IMR-90 (cell line): ENCODE measurements around the gene RGSL1. TPM values are rescaled to one million over a fixed set of nuclear protein-coding genes. Genes with fewer than 3 reads are reported as not detected.

Source experiments
- ATAC-seq: fragments of 200-7000 bp; cut with Tn5 transposase; 2 replicates; pipeline ENCODE4 v1.9.1; 2020; ENCODE audit warnings: low read depth, mild to moderate bottlenecking, moderate library complexity
- BruUV-seq: library from RNA; stranded (reverse); fragments of 400-500 nt; replicated peaks from 2 replicates; lab custom pipeline; 2021; lab: Mats Ljungman, UMichigan
- CTCF ChIA-PET: fragments of 300-600 bp; formaldehyde crosslinking; extraction: SDS; loops from one replicate; lab custom pipeline; 2021; ENCODE audit warnings: antibody characterized with exemption; lab: Yijun Ruan, JAX
- POLR2A ChIA-PET: fragments of 300-600 bp; sonication (Branson Sonifier 250); formaldehyde crosslinking; loops from one replicate; lab custom pipeline; 2022; ENCODE audit warnings: antibody characterized with exemption; ENCODE audit not compliant: unreplicated experiment; lab: Charles Lee
- DNase-seq: peaks from one replicate; pipeline ENCODE4 v3.0.0; 2013
- H2AFZ ChIP-seq: replicated peaks from 2 replicates; pipeline ENCODE3; 2013; ENCODE audit warnings: low read length, mild to moderate bottlenecking; ENCODE audit not compliant: poor library complexity
- H2AK5ac ChIP-seq: 2 replicates; pipeline ENCODE4 v1.6.1; 2013; ENCODE audit warnings: low read depth, low read length, inconsistent platforms
- H2AK9ac ChIP-seq: replicated peaks from 2 replicates; pipeline ENCODE3; 2013; ENCODE audit warnings: mild to moderate bottlenecking, low read depth, low read length, moderate library complexity; ENCODE audit not compliant: poor library complexity
- H2BK120ac ChIP-seq: 2 replicates; pipeline ENCODE4 v1.6.1; 2013; ENCODE audit warnings: low read depth, low read length, inconsistent platforms
- H2BK15ac ChIP-seq: 3 replicates; pipeline ENCODE4 v1.6.1; 2013; ENCODE audit warnings: low read depth, low read length, inconsistent platforms
- H2BK20ac ChIP-seq: 2 replicates; pipeline ENCODE4 v1.6.1; 2013; ENCODE audit warnings: low read depth, mild to moderate bottlenecking, inconsistent platforms, low read length, moderate library complexity
- H2BK5ac ChIP-seq: 2 replicates; pipeline ENCODE4 v1.6.1; 2013; ENCODE audit warnings: mild to moderate bottlenecking, low read depth, low read length, inconsistent platforms; ENCODE audit not compliant: poor library complexity, severe bottlenecking
- H3K14ac ChIP-seq: replicated peaks from 2 replicates; pipeline ENCODE4 v1.6.1; 2013; ENCODE audit warnings: low read depth, low read length, inconsistent platforms
- H3K18ac ChIP-seq: 2 replicates; pipeline ENCODE4 v1.6.1; 2013; ENCODE audit warnings: low read depth, low read length, control low read depth
- H3K23ac ChIP-seq: 2 replicates; pipeline ENCODE4 v1.6.1; 2013; ENCODE audit warnings: low read depth, low read length, inconsistent platforms
- H3K27ac ChIP-seq: 2 replicates; pipeline ENCODE4 v1.5.1; 2013; ENCODE audit warnings: mild to moderate bottlenecking, control low read depth, low read length; ENCODE audit not compliant: insufficient read depth
- H3K27me3 ChIP-seq: 2 replicates; pipeline ENCODE4 v1.6.1; 2013; ENCODE audit warnings: low read length; ENCODE audit not compliant: control insufficient read depth, insufficient read depth
- H3K36me3 ChIP-seq: 2 replicates; pipeline ENCODE4 v1.6.1; 2013; ENCODE audit warnings: low read length, mixed read lengths; ENCODE audit not compliant: control insufficient read depth, insufficient read depth
- H3K4ac ChIP-seq: 2 replicates; pipeline ENCODE4 v1.6.1; 2013; ENCODE audit warnings: low read depth, low read length, inconsistent platforms
- H3K4me1 ChIP-seq: 2 replicates; pipeline ENCODE4 v1.6.1; 2013; ENCODE audit warnings: low read length, mixed read lengths; ENCODE audit not compliant: control insufficient read depth, insufficient read depth
- H3K4me2 ChIP-seq: 2 replicates; pipeline ENCODE4 v1.6.1; 2013; ENCODE audit warnings: low read depth, mild to moderate bottlenecking, control low read depth, low read length, moderate library complexity
- H3K4me3 ChIP-seq: 2 replicates; pipeline ENCODE4 v1.5.1; 2013; ENCODE audit warnings: low read depth, mild to moderate bottlenecking, control low read depth, low read length, moderate library complexity; ENCODE audit not compliant: insufficient read depth
- H3K56ac ChIP-seq: 2 replicates; pipeline ENCODE4 v1.6.1; 2013; ENCODE audit warnings: low read length, inconsistent platforms; ENCODE audit not compliant: insufficient read depth; ENCODE audit errors: extremely low read depth
- H3K79me1 ChIP-seq, 2 experiments: 2 replicates each; pipeline ENCODE4 v1.6.1; 2013; ENCODE audit warnings: low read length in 2 of 2, inconsistent platforms in 1 of 2, low read depth in 1 of 2
- H3K9ac ChIP-seq: 2 replicates; pipeline ENCODE4 v1.6.1; 2013; ENCODE audit warnings: low read depth, low read length, control low read depth
- H3K9me1 ChIP-seq: 2 replicates; pipeline ENCODE4 v1.6.1; 2013; ENCODE audit warnings: low read length, inconsistent platforms; ENCODE audit not compliant: insufficient read depth
- H3K9me3 ChIP-seq: 2 replicates; pipeline ENCODE4 v1.6.1; 2013; ENCODE audit warnings: low read length; ENCODE audit not compliant: control insufficient read depth, insufficient read depth
- H4K20me1 ChIP-seq: 2 replicates; pipeline ENCODE4 v1.6.1; 2013; ENCODE audit warnings: low read length, inconsistent platforms; ENCODE audit not compliant: insufficient read depth
- H4K5ac ChIP-seq: 2 replicates; pipeline ENCODE4 v1.6.1; 2013; ENCODE audit warnings: mild to moderate bottlenecking, low read depth, low read length, control low read depth
- H4K8ac ChIP-seq, 2 experiments: 2 replicates each; pipeline ENCODE4 v1.6.1; 2013; ENCODE audit warnings: low read depth in 2 of 2, low read length in 2 of 2, control low read depth in 1 of 2, inconsistent platforms in 1 of 2
- H4K91ac ChIP-seq: 2 replicates; pipeline ENCODE4 v1.6.1; 2013; ENCODE audit warnings: low read depth, low read length, inconsistent platforms; ENCODE audit not compliant: insufficient read depth
- CHD1 ChIP-seq: IDR thresholded peaks from 2 replicates; pipeline ENCODE4 v1.6.1; 2012; ENCODE audit warnings: low read depth, low read length, improper control_type of control experiment
- FOS ChIP-seq: fragments of 150-350 bp; IDR thresholded peaks from 2 replicates; pipeline ENCODE4 v1.6.1; 2016; ENCODE audit warnings: low read depth, low read length
- MAFK ChIP-seq: IDR thresholded peaks from 2 replicates; pipeline ENCODE4 v1.6.1; 2012; ENCODE audit warnings: low read depth, low read length, improper control_type of control experiment
- MAZ ChIP-seq: IDR thresholded peaks from 2 replicates; pipeline ENCODE4 v1.6.1; 2012; ENCODE audit warnings: low read depth, mild to moderate bottlenecking, low read length, improper control_type of control experiment, moderate library complexity, borderline replicate concordance
- MXI1 ChIP-seq: IDR thresholded peaks from 2 replicates; pipeline ENCODE4 v1.6.1; 2012; ENCODE audit warnings: low read depth, mild to moderate bottlenecking, low read length, moderate library complexity, borderline replicate concordance
- NFE2L2 ChIP-seq: fragments of 150-350 bp; IDR thresholded peaks from 2 replicates; pipeline ENCODE4 v1.6.1; 2016; ENCODE audit warnings: low read depth, mild to moderate bottlenecking, low read length
- POLR2A ChIP-seq: IDR thresholded peaks from 2 replicates; pipeline ENCODE4 v1.6.1; 2012; ENCODE audit warnings: mild to moderate bottlenecking, low read depth, low read length
- RFX5 ChIP-seq: IDR thresholded peaks from 2 replicates; pipeline ENCODE4 v1.8.0; 2012; ENCODE audit warnings: low read depth, mild to moderate bottlenecking, low read length, moderate library complexity
- SMC3 ChIP-seq: fragments of 150-350 bp; IDR thresholded peaks from 2 replicates; pipeline ENCODE4 v1.6.1; 2016; ENCODE audit warnings: low read depth, mild to moderate bottlenecking, antibody characterized with exemption, low read length, moderate library complexity
- WGBS, 2 experiments: methylation state at CpG; one replicate each; pipeline versions ENCODE4 v1.1.5 to v1.1.7; 2013; ENCODE audit warnings: missing lambda C conversion rate in 2 of 2; ENCODE audit not compliant: insufficient read length in 1 of 2; ENCODE audit errors: extremely low coverage in 2 of 2; 5-methylcytosine and 5-hydroxymethylcytosine counted together
- dilution Hi-C: fragments of 300-500 bp; cut with HindIII; formaldehyde crosslinking; loops from one replicate; pipeline ENCODE4 v1.14.3; 2018; ENCODE audit warnings: low sequenced_read_pairs; ENCODE audit not compliant: unreplicated experiment
- in situ Hi-C: fragments of 300-500 bp; cut with MboI; formaldehyde crosslinking; loops from 3 replicates; pipeline ENCODE4 v1.14.3; 2019; ENCODE audit warnings: low sequenced_read_pairs, inconsistent platforms, mixed read lengths
- intact Hi-C: fragments of 100-400 bp; cut with micrococcal nuclease; formaldehyde crosslinking; loops from 2 replicates; pipeline ENCODE4 v1.10.0; 2022
- polyA plus RNA-seq, 3 experiments: library from polyadenylated mRNA; depleted of rRNA; stranded (reverse); fragments of >200 nt; gene quantifications; 2 replicates each; pipeline ENCODE4 v1.2.3, GENCODE V29; 2012; ENCODE audit warnings: low replicate concordance in 1 of 3
- total RNA-seq: library from RNA; depleted of rRNA; stranded (reverse); fragments of >200 nt; gene quantifications from 2 replicates; pipeline ENCODE4 v1.2.3, GENCODE V29; 2012
- TF ChIP-seq, protein P1 (sequence below): fragments of 150-350 bp; IDR thresholded peaks from 2 replicates; pipeline ENCODE4 v1.6.1; 2017; ENCODE audit warnings: mild to moderate bottlenecking, antibody characterized with exemption, low read length, low read depth
- TF ChIP-seq, protein P2 (sequence below): conservative IDR thresholded peaks from 2 replicates; pipeline ENCODE4 v1.5.1; 2012; ENCODE audit warnings: mild to moderate bottlenecking, low read depth, low read length, improper control_type of control experiment
- TF ChIP-seq, protein P3 (sequence below): fragments of 150-350 bp; IDR thresholded peaks from 2 replicates; pipeline ENCODE4 v1.6.1; 2016; ENCODE audit warnings: low read depth, mild to moderate bottlenecking, low read length, moderate library complexity, borderline replicate concordance

The RGSL1 gene
- total and polyA plus RNA-seq, 2 of the 4 experiments (the other 2 are of a cell fraction): not detected

DNA sequence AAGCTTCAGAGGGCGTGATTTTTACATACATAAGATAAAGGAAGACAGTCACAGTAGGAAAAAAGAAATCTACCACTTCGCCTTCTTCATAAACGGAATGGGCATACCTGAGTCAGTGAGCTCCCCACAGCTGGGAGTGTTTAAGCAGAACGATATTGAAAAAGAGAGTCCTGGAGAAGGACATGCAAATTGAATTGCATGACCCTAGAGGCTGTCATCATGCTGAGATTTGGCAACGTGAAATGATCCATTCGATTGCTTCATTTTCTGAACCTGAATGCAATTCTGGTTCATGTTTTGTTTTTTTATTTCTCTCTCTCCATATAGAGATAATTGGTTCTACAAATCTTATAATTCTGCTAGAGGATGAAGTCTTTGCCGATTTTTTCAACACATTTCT lies 3.7 kb downstream of the RGSL1 start:
- Histone ChIP-seq H3K4ac (no peak overlapping the region), H3K9me3 (no peaks in the 10 kb centered on the region), H2BK15ac (no peak overlapping the region), H2AFZ (no peak overlapping the region), H3K27ac (no peak overlapping the region), H3K9me1 (no peaks in the 10 kb centered on the region), H3K18ac (no peak overlapping the region), H3K9ac (no peak overlapping the region), H4K8ac (no peak overlapping the region), H3K27me3 (no peaks in the 10 kb centered on the region), H3K14ac (no peak overlapping the region), H3K79me1 (no peaks in the 10 kb centered on the region), H4K91ac (no peak overlapping the region), H2AK5ac (no peak overlapping the region), H3K4me1 (no peaks in the 10 kb centered on the region), H3K4me3 (no peak overlapping the region), H3K23ac (no peak overlapping the region), H3K56ac (no peak overlapping the region), H4K5ac (no peak overlapping the region), H2BK120ac (no peak overlapping the region), H2AK9ac (no peak overlapping the region), H2BK5ac (no peak overlapping the region), H3K36me3 (no peaks in the 10 kb centered on the region), H3K4me2 (no peak overlapping the region), H4K20me1 (no peaks in the 10 kb centered on the region), H2BK20ac (no peak overlapping the region)
- no CpG with 5 or more reads among the region's 7 CpGs for WGBS, 2 experiments
- no peak for ATAC-seq
- CTCF ChIA-PET: no interaction called here
- BruUV-seq: no TSS peak
- intact Hi-C loops (no loop called here), dilution Hi-C loops (no loop called here), in situ Hi-C loops (no loop called here)
- DNase-seq: no peak
- TF ChIP-seq MXI1 (no peak), NFE2L2 (no peak), MAZ (no peak), MAFK (no peak), CHD1 (no peak), FOS (no peak), RFX5 (no peak), POLR2A (no peak), SMC3 (no peak)
- TF ChIP-seq, protein P1, sequence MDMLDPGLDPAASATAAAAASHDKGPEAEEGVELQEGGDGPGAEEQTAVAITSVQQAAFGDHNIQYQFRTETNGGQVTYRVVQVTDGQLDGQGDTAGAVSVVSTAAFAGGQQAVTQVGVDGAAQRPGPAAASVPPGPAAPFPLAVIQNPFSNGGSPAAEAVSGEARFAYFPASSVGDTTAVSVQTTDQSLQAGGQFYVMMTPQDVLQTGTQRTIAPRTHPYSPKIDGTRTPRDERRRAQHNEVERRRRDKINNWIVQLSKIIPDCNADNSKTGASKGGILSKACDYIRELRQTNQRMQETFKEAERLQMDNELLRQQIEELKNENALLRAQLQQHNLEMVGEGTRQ: no peak
- TF ChIP-seq, protein P2, sequence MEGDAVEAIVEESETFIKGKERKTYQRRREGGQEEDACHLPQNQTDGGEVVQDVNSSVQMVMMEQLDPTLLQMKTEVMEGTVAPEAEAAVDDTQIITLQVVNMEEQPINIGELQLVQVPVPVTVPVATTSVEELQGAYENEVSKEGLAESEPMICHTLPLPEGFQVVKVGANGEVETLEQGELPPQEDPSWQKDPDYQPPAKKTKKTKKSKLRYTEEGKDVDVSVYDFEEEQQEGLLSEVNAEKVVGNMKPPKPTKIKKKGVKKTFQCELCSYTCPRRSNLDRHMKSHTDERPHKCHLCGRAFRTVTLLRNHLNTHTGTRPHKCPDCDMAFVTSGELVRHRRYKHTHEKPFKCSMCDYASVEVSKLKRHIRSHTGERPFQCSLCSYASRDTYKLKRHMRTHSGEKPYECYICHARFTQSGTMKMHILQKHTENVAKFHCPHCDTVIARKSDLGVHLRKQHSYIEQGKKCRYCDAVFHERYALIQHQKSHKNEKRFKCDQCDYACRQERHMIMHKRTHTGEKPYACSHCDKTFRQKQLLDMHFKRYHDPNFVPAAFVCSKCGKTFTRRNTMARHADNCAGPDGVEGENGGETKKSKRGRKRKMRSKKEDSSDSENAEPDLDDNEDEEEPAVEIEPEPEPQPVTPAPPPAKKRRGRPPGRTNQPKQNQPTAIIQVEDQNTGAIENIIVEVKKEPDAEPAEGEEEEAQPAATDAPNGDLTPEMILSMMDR: no peak
- TF ChIP-seq, protein P3, sequence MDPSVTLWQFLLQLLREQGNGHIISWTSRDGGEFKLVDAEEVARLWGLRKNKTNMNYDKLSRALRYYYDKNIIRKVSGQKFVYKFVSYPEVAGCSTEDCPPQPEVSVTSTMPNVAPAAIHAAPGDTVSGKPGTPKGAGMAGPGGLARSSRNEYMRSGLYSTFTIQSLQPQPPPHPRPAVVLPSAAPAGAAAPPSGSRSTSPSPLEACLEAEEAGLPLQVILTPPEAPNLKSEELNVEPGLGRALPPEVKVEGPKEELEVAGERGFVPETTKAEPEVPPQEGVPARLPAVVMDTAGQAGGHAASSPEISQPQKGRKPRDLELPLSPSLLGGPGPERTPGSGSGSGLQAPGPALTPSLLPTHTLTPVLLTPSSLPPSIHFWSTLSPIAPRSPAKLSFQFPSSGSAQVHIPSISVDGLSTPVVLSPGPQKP: no peak
- POLR2A ChIA-PET: interaction anchor here (0.6 kb wide), 1 partner anchor 161 kb away, joined by 3 read pairs; no protein-coding TSS in a partner anchor
